Measurements from ENCODE around the gene NPC1.

Gene NPC1

GRCh38 chr18:23612434-23613090 lies 26.3 kb upstream of the NPC1 start:
- in situ Hi-C loops (cut with MboI; ENCODE audit: low sequenced_read_pairs), result loop anchor here (25.0 kb wide), 2 partner anchors 200 to 500 kb away; no protein-coding TSS in a partner anchor

GRCh38 chr18:23609390-23610023 lies 23.2 kb upstream of the NPC1 start:
- in situ Hi-C loops (cut with MboI; ENCODE audit: low sequenced_read_pairs), result loop anchor here (25.0 kb wide), 2 partner anchors 203 to 503 kb away; no protein-coding TSS in a partner anchor

- in situ Hi-C loops (cut with MboI; ENCODE audit: low sequenced_read_pairs), result loop anchor here (25.0 kb wide), 2 partner anchors 204 to 504 kb away; no protein-coding TSS in a partner anchor
Observed at GRCh38 chr18:23608211-23608610, 21.9 kb upstream of the NPC1 start.

GRCh38 chr18:23605941-23606340 lies 19.6 kb upstream of the NPC1 start:
- in situ Hi-C loops (cut with MboI; ENCODE audit: low sequenced_read_pairs), result loop anchor here (25.0 kb wide), 2 partner anchors 206 to 506 kb away; no protein-coding TSS in a partner anchor

GRCh38 chr18:23599809-23600208 lies 13.5 kb upstream of the NPC1 start:
- in situ Hi-C loops (cut with MboI; ENCODE audit: low sequenced_read_pairs), result loop anchor here (25.0 kb wide), 2 partner anchors 212 to 512 kb away; no protein-coding TSS in a partner anchor

GRCh38 chr18:23596183-23596582 lies 9.9 kb upstream of the NPC1 start:
- in situ Hi-C loops (cut with MboI; ENCODE audit: low sequenced_read_pairs), result no loop called here

GRCh38 chr18:23595591-23595990 lies 9.3 kb upstream of the NPC1 start:
- in situ Hi-C loops (cut with MboI; ENCODE audit: low sequenced_read_pairs), result no loop called here

GRCh38 chr18:23593720-23594119 lies 7.4 kb upstream of the NPC1 start:
- in situ Hi-C loops (cut with MboI; ENCODE audit: low sequenced_read_pairs), result no loop called here

GRCh38 chr18:23592911-23593310 lies 6.6 kb upstream of the NPC1 start:
- in situ Hi-C loops (cut with MboI; ENCODE audit: low sequenced_read_pairs), result no loop called here

GRCh38 chr18:23591011-23591410 lies 4.7 kb upstream of the NPC1 start:
- in situ Hi-C loops (cut with MboI; ENCODE audit: low sequenced_read_pairs), result no loop called here

- in situ Hi-C loops (cut with MboI; ENCODE audit: low sequenced_read_pairs), result no loop called here
Observed at GRCh38 chr18:23588836-23589560, 2.7 kb upstream of the NPC1 start.

GRCh38 chr18:23587220-23587642 lies 925 bp upstream of the NPC1 start:
- in situ Hi-C loops (cut with MboI; ENCODE audit: low sequenced_read_pairs), result no loop called here

GRCh38 chr18:23585897-23586248 lies 433 bp downstream of the NPC1 start:
- in situ Hi-C loops (cut with MboI; ENCODE audit: low sequenced_read_pairs), result no loop called here

GRCh38 chr18:23585007-23585871 lies 1.1 kb downstream of the NPC1 start:
- in situ Hi-C loops (cut with MboI; ENCODE audit: low sequenced_read_pairs), result no loop called here

- in situ Hi-C loops (cut with MboI; ENCODE audit: low sequenced_read_pairs), result no loop called here
Observed at GRCh38 chr18:23584019-23584983, 2.0 kb downstream of the NPC1 start.

GRCh38 chr18:23583071-23583865 lies 3.0 kb downstream of the NPC1 start:
- in situ Hi-C loops (cut with MboI; ENCODE audit: low sequenced_read_pairs), result no loop called here

GRCh38 chr18:23580677-23581367 lies 5.5 kb downstream of the NPC1 start:
- in situ Hi-C loops (cut with MboI; ENCODE audit: low sequenced_read_pairs), result no loop called here
